Keratinocyte (primary cell): Measurements from ENCODE around the gene FAM234A. TPM values are rescaled to one million over a fixed set of nuclear protein-coding genes. Genes with fewer than 3 reads are reported as not detected.

Experiments
- DNase-seq: peaks from one replicate; pipeline ENCODE4 v3.0.0-alpha.2; 2011; ENCODE audit warnings: low read depth, missing footprints, low spot score
- FAIRE-seq: peaks from 2 replicates; lab custom pipeline; 2011; peaks lifted over from hg19 to GRCh38; lab: Jason Lieb, UNC
- H2AFZ ChIP-seq: 2 replicates; pipeline ENCODE4 v1.6.0; 2012; ENCODE audit warnings: low read length, control low read depth, inconsistent platforms; ENCODE audit not compliant: control insufficient read depth
- H3K27ac ChIP-seq: 2 replicates; pipeline ENCODE4 v1.5.1; 2011; ENCODE audit warnings: low read length; ENCODE audit not compliant: control insufficient read depth, insufficient read depth
- H3K27me3 ChIP-seq: 3 replicates; pipeline ENCODE4 v1.6.0; 2011; ENCODE audit warnings: low read length; ENCODE audit not compliant: control insufficient read depth, insufficient read depth; ENCODE audit errors: extremely low read depth
- H3K36me3 ChIP-seq, 2 experiments: 2 replicates in 1 of 2; 3 replicates in 1 of 2; pipeline ENCODE4 v1.5.1; 2011; ENCODE audit warnings: low read length in 2 of 2, mild to moderate bottlenecking in 1 of 2; ENCODE audit not compliant: control insufficient read depth in 2 of 2, insufficient read depth in 2 of 2; ENCODE audit errors: extremely low read depth in 1 of 2
- H3K4me1 ChIP-seq: 3 replicates; pipeline ENCODE4 v1.5.1; 2011; ENCODE audit warnings: low read length; ENCODE audit not compliant: control insufficient read depth, insufficient read depth; ENCODE audit errors: extremely low read depth
- H3K4me2 ChIP-seq: 3 replicates; pipeline ENCODE4 v1.6.0; 2011; ENCODE audit warnings: low read depth, low read length; ENCODE audit not compliant: control insufficient read depth, insufficient read depth; ENCODE audit errors: extremely low read depth
- H3K4me3 ChIP-seq, 3 experiments: fragments of 200-600 bp in 1 of 3; sonication (generic) in 1 of 3; 2 replicates in 2 of 3; 3 replicates in 1 of 3; pipeline ENCODE4 v1.5.1; 2011 to 2016; ENCODE audit warnings: low read length in 3 of 3, mild to moderate bottlenecking in 3 of 3, control low read depth in 2 of 3, inconsistent platforms in 1 of 3, low read depth in 1 of 3, mixed read lengths in 1 of 3, mixed run types in 1 of 3, moderate library complexity in 1 of 3; ENCODE audit not compliant: control insufficient read depth in 2 of 3, insufficient read depth in 2 of 3; ENCODE audit errors: extremely low read depth in 1 of 3
- H3K79me2 ChIP-seq: 2 replicates; pipeline ENCODE4 v1.6.0; 2012; ENCODE audit warnings: low read length; ENCODE audit not compliant: control insufficient read depth, insufficient read depth
- H3K9ac ChIP-seq: 3 replicates; pipeline ENCODE4 v1.6.0; 2011; ENCODE audit warnings: low read length; ENCODE audit not compliant: control insufficient read depth, insufficient read depth; ENCODE audit errors: extremely low read depth
- H3K9me1 ChIP-seq: 3 replicates; pipeline ENCODE4 v1.6.0; 2011; ENCODE audit warnings: low read length; ENCODE audit not compliant: control insufficient read depth, insufficient read depth; ENCODE audit errors: extremely low read depth
- H3K9me3 ChIP-seq: 2 replicates; pipeline ENCODE4 v1.5.1; 2012; ENCODE audit warnings: low read depth, low read length; ENCODE audit not compliant: control insufficient read depth
- H4K20me1 ChIP-seq: 3 replicates; pipeline ENCODE4 v1.6.0; 2011; ENCODE audit warnings: low read length; ENCODE audit not compliant: control insufficient read depth, insufficient read depth; ENCODE audit errors: extremely low read depth
- EZH2 ChIP-seq: IDR thresholded peaks from one replicate; pipeline ENCODE4 v1.6.1; 2012; ENCODE audit warnings: inconsistent platforms, mild to moderate bottlenecking, low read length, moderate library complexity
- dilution Hi-C: fragments of 300-500 bp; cut with MboI; formaldehyde crosslinking; loops from one replicate; pipeline ENCODE4 v1.7.0; 2020; ENCODE audit warnings: low sequenced_read_pairs; ENCODE audit not compliant: extremely low pct_ligation_motif_present
- polyA plus RNA-seq, 5 experiments: library from polyadenylated mRNA; depleted of rRNA in 3 of 5; stranded (reverse) in 3 of 5; stranded (forward) in 1 of 5; unstranded in 1 of 5; fragments of >200 nt; gene quantifications; 1 replicate in 1 of 5; 2 replicates in 3 of 5; 3 replicates in 1 of 5; pipeline versions ENCODE4 v1.2.1 to v1.2.3, GENCODE V29; 2011 to 2012; ENCODE audit warnings: missing spikeins in 2 of 5, low read depth in 1 of 5, low replicate concordance in 1 of 5
- TF ChIP-seq, protein P1 (sequence below), 3 experiments: IDR thresholded peaks in 1 of 3; conservative IDR thresholded peaks in 1 of 3; optimal IDR thresholded peaks in 1 of 3; 2 replicates in 2 of 3; 3 replicates in 1 of 3; pipeline versions ENCODE3 to v1.5.1; 2011; ENCODE audit warnings: low read length in 3 of 3, mild to moderate bottlenecking in 3 of 3, moderate library complexity in 2 of 3, control low read depth in 1 of 3, inconsistent platforms in 1 of 3; ENCODE audit not compliant: insufficient read depth in 2 of 3; ENCODE audit errors: extremely low read depth in 1 of 3

FAM234A gene
- polyA plus RNA-seq, 1 donor (not counting 4 experiments of a cell fraction or from before 2014, with no cell fraction given): 18.3 TPM

DNA sequence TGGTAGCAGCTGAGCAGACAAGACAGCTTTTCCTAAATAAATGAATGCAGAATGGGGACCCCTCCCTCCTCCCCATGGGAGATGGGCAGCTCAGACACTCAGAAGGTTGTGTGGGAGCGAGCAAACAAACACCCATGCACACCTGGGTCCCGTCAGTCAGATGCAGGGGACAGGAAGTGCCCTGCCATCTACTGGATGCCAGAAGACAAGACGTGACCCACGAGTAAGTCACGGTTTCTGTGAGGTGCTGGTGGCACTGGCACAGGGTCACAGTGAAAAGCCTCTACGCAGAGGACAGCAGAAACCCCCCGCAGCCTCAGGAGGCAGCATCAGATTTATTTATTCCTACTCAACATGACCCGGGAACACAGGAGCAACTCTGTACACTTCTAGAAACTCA lies 45.9 kb upstream of the FAM234A start:
- no peaks in the 10 kb centered on the region for H3K4me1 ChIP-seq
- H3K4me3 ChIP-seq: no peak overlapping the region
- dilution Hi-C loops: no loop called here
- peaks cover 6% of the 10 kb centered on the region for H4K20me1 ChIP-seq
- H3K9me1 ChIP-seq: no peaks in the 10 kb centered on the region
- no peaks in the 10 kb centered on the region for H3K27me3 ChIP-seq
- FAIRE-seq (no peak), DNase-seq (no peak)
- H3K36me3 ChIP-seq: peaks cover 33 to 34% of the 10 kb centered on the region in 2 experiments
- H3K4me2 ChIP-seq: no peak overlapping the region
- H3K9me3 ChIP-seq: no peaks in the 10 kb centered on the region
- no peaks in the 10 kb centered on the region for H3K79me2 ChIP-seq
- H3K9ac ChIP-seq: no peak overlapping the region
- no peak overlapping the region for H3K27ac ChIP-seq
- H2AFZ ChIP-seq: no peak overlapping the region
- TF ChIP-seq, protein P1, sequence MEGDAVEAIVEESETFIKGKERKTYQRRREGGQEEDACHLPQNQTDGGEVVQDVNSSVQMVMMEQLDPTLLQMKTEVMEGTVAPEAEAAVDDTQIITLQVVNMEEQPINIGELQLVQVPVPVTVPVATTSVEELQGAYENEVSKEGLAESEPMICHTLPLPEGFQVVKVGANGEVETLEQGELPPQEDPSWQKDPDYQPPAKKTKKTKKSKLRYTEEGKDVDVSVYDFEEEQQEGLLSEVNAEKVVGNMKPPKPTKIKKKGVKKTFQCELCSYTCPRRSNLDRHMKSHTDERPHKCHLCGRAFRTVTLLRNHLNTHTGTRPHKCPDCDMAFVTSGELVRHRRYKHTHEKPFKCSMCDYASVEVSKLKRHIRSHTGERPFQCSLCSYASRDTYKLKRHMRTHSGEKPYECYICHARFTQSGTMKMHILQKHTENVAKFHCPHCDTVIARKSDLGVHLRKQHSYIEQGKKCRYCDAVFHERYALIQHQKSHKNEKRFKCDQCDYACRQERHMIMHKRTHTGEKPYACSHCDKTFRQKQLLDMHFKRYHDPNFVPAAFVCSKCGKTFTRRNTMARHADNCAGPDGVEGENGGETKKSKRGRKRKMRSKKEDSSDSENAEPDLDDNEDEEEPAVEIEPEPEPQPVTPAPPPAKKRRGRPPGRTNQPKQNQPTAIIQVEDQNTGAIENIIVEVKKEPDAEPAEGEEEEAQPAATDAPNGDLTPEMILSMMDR (optimal IDR thresholded peaks at IDR 0.05 in 1 of 3, IDR thresholded peaks at IDR 0.05 in 1 of 3, conservative IDR thresholded peaks at IDR 0.05 in 1 of 3; ENCODE audit: extremely low read depth in 1 of 3, insufficient read depth in 2 of 3, low read length in 3 of 3): peak in 2 of 3 experiments; percentile 7 to 40
- no peak for TF ChIP-seq EZH2

DNA sequence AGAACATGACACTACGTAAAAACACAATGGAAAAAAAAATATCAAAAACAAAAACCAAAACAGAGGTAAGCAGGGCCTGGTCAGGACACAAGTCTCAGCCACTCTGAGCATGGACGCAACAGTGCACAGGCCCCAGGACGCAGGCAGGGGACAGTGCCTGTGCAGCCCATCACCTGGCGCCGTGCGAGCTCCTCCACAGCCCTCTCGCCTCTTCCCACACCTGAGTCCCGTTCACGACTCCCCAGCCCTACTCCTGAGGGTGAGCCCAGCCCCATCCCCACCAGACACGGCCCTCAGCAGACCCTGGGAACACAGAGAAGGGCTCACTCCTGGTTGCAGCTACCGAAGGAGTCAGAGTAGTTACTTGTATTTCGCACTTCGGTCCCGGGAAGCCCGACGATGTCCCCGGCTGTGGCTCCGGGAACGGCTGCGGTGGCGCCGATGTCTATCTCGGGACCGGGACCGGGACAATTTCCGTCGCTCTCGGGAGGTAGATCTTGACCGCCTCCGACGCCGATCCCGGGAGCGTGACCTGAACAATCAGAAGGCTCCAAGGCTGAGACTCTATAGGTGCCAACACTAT lies 44.9 kb upstream of the FAM234A start:
- Histone ChIP-seq H3K36me3 (peaks cover 33 to 38% of the 10 kb centered on the region in 2 experiments), H3K9ac (no peak overlapping the region), H3K9me1 (no peaks in the 10 kb centered on the region), H3K4me3 (no peak overlapping the region), H4K20me1 (peaks cover 6% of the 10 kb centered on the region), H3K27me3 (no peaks in the 10 kb centered on the region), H3K4me1 (no peaks in the 10 kb centered on the region), H3K79me2 (no peaks in the 10 kb centered on the region), H3K4me2 (no peak overlapping the region), H2AFZ (no peak overlapping the region), H3K9me3 (no peaks in the 10 kb centered on the region), H3K27ac (no peak overlapping the region)
- DNase-seq: no peak
- dilution Hi-C loops: no loop called here
- FAIRE-seq: no peak
- no peak for TF ChIP-seq EZH2
- TF ChIP-seq, protein P1 (optimal IDR thresholded peaks at IDR 0.05 in 1 of 3, IDR thresholded peaks at IDR 0.05 in 1 of 3, conservative IDR thresholded peaks at IDR 0.05 in 1 of 3; ENCODE audit: extremely low read depth in 1 of 3, insufficient read depth in 2 of 3, low read length in 3 of 3): no peak
